Activated CD4-positive, CD25-positive, alpha-beta regulatory T cell treated with anti-CD3 and anti-CD28 coated beads, Interleukin-2, amount 50 U/mL, for 72 hours (primary cell): ENCODE data around the gene STARD8.

Experiments
- DNase-seq: peaks from one replicate; pipeline ENCODE4 v3.0.0; 2021

The STARD8 gene

DNA sequence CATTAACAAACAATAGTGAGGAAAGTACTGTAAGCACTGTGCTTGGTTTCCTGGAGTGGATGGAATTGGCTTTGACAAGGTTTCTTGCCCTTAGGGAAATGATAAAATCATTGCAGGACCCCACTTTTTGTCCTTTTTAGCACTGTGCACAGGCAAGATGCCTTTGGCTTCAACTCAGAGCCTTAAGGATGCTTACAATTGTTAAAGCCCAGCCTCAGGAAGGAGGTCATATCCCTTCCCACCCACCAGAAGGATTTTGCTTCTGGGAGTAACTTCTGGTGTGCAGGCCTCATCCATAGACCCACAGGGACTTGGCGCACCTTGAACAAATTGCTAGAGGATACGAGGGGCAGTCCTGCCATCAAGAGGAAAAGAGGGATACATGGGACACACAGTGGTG lies 44.5 kb downstream of the STARD8 start:
- no peak for DNase-seq

DNA sequence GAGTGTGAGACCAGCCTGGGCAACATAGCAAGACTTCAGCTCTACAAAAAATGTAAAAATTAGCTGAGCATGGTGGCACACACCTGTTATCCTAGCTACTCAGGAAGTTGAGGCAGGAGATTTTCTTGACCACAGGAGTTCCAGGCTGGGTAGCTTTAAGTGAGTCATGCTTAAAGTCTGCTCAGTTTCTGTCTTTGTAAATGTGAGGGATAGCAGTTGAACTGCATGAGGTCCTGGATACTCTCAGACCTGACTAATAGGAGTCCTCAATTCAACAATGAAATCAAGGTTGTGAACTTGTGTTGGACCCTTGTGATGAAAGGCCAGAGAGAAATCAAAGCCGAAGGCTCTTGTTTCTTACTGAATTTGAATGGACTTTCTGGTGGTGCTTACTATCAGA lies 45.2 kb downstream of the STARD8 start:
- DNase-seq: no peak

DNA sequence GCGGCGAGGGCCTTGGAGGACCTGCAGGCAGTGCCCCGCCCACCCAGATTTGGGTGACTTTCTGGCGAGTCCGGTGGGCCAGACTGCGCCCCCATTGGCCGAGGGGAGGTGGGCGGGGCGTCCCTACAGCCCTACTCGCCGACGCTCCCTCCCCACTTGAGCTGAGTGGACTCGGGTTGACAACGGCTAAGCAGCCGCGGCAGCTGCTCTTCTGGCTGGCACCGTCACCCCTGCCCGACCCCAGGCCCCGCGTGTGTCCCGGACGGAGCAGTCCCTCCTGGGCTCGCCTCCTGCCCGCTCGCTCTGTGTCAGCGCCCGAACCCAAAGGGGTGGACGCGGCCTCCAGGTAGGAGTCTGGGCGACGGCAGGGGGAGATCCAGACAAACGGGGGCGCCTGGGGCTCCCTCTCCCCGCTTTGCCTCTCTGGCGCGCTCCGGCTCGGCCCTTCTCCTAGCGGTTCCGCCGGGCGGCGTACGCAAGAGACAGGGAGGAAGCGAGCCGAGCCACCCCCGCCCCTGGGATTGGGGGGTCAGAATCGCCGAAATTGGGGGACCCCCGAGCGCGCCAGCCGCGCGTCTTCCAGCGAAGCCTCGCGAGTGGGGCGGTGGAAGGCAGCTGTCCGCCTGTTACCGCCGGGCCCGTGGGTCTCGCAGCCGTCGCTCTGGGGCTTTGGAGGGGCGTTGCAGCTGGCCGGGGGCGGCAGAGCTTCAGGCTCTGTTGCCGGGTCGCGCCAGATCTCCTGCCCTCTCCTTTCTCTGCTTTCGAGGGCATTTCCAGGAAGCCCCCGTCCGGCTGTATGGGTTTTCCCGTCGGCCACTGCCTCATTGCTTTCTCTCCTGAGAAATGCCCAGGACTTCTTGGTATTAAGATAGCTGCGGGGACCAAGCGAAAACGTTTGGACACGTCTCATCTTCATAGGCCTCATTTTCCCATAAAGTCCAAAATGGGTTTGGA lies 46.3 kb downstream of the STARD8 start:
- DNase-seq: no peak

DNA sequence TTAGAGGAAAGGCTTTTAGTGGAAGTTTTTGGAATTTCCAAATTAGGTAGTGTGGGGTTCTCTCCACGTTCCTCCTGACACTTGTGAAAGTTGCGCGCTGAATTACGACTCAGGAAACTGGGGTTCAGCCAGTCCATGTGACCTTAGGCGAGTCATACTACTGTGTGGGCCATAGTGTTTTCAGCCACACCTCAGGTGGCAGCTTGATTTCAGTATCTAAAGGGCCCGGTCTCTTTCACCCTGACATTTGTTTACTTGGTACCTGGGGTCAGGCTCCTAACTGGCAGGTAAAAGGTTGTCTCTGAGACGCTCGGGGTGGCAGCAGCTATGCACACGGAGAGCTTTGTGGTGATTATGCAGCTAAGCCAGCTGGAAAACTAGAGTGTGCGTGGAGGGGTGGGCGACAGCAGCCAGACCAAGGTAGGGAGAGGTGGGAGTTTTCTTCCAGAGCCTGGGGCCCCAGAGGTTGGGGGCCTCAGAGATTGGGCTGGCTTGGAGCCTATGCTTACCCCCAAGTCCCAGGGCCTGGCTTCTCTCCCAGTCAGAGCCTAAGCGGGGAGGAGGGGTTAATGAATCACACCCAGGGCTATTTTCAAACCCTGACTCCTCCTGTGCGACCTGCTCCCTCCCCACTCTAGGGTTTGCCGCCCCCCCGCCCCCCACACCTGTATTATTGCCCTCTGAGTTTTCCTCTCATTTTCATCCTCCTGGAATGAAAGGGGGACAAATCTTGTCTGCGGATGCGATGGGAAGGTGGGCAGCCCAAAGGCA lies 47.2 kb downstream of the STARD8 start:
- DNase-seq: no peak

DNA sequence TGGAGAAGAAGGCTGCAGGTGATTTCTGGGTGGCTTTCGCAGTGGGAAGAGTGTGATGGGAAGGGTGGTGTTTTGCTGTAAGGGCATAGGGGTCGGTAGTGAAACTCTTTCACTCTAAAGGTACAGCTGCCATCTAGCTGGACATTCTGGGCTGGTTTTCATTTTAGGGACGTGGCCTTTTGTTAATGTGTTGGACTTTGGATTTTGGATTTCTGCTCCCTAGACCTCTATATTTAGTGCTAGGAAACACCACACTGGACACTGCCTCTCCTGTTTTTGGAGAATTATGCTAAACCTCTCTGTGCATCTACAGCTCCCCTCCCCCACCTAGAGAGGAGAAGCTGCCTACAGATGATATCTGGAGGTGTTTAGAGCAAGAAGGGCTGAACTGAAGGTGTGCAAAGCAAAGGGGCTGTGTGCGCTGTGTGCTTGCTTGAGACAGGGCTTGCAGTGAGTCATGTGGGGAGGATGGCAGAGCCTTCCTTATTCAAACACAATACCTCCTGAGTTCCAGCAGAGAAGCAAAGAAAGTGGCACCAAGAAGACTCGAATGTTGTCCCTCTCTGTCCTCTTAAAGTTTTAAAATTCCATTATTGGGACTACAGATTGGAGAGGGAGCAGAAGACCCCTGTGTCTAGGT lies 47.9 kb downstream of the STARD8 start:
- DNase-seq: no peak

DNA sequence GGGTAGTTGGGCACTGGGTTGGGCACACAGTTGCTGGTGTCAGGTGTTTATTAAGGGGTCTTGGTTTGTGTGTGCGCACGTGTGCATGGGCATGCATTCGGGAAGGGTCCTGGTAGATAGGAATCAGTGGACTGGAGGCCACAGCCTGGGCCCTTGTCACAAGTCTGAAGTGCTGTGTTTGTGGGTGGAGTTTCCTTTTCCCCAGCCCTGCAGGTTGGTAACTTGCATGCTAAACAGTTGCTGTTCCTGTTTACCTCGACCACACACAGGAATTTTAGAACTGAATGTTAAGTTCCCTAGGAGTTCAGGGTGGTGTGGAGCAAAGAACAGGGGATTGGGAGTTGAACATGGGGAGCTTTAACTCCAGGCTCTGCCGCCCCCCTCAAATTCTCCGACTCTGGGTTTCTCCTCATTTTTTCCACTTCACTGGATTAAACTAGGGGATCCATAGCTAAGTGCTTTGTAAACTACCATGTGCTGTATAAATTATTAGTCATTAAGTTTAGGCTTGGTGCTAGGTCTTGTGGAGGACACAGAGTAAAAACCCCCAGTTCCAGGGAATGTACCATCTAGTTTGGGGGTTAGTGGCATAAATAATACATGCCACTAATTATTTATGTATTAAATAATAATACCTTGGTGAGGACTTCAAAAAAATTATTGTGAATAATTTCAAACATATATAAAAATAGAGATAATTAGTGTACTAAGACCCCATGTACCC lies 49.0 kb downstream of the STARD8 start:
- no peak for DNase-seq

DNA sequence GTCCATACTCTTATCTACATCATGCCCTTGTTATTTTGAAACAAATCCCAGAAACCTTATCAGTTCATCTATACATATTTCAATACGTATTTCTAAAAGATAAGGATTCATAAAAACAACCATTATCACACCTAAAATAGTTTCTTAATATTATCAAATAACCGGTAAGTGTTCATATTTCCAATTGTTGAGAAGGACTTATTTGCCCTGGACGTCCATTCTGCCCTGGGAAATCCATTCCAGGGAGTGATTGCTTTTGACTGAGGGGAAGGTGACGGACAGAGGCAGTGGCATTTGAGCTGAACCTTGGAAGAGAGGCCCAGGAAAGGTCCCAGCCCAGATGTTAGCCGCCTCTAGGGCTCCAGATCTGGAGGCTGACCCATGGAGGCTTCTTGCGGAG lies 49.6 kb downstream of the STARD8 start:
- DNase-seq: no peak

DNA sequence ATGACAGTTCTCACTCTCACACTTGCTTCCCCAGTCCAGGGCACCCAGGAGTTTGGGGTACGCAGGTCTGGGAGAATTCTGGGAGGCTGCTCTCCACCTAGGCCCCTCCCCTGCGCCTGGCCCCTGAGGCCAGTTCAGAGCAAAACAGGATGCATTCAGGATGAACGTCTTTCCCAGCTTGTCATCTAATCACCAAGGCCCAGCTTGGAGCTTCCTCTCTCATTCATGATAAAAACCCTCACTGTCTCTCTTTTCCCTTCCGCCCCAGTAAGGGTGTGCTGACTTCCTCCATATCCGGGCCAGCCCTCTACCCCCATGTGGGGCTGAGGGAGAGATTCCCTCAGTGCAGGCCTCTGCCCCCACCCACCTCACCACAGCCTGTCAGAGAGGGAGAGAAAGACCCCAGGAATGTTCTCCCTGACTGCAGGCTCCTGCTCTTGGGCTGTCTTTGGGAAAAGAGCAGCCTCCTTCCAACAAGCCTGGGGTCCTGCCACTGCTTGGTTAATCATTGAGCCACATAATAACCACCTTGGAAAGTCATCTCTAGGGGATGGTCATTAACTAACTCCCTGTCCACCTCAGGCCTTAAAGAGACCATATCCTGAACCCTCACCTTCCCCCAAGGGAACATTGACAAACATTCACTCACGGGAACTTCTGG lies 50.1 kb downstream of the STARD8 start:
- no peak for DNase-seq

DNA sequence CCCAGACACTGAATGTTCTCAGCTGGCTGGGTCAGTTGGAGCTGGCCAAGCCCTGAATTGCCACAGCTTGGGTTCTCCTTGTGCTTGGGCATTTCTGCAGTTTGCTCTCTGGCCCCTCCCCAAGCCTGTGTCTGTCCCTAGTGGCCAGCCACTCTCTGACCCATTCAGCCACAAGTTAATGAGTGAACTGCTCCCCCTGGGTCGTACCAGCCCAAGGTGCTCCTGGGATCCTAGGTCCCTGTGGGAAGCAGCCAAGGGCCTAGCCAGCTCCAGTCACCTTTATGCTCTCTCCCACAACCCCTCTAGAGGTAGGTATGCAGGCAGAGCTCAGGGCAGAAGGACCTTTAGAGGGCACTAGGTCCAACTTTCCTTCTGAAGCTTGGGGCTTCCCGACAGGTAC lies 51.5 kb downstream of the STARD8 start:
- no peak for DNase-seq

DNA sequence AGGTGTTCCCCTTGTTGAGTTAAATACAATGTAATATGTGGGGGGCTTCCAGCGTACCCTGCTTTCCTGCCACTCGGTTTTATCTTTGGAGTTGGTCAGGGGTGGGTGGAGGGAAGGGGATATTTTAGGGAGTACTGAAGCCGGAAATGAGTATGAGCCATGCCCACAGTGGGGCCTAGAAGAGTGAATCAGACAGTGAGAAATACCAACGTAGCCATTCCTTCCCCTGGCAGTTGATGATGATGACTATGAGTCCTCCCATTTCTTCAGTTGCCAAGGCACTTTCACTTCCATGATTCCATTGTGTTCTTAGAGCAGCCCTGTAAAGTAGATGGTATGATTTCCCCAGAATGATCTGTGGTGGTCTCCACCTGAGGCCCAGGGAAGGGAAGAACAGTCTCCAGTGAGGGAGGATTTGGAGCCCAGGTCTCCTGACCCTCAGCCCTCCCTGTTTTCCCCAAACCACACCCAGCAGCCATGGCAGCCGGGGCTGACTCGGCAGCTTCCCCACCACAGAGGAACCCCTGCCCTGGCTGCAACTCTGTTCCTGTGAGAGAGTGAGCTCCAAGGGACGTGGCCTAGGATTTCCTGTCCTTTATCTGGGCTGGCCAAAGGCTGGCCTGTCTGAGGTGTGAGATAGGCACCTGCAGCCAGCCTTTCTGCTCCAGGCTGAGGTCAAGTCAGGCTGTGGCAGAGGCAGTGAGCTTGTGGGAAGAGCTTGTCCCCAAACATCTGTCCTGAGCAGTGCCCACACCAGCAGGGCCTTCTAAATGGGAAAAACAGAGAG lies 52.7 kb downstream of the STARD8 start:
- DNase-seq: no peak

DNA sequence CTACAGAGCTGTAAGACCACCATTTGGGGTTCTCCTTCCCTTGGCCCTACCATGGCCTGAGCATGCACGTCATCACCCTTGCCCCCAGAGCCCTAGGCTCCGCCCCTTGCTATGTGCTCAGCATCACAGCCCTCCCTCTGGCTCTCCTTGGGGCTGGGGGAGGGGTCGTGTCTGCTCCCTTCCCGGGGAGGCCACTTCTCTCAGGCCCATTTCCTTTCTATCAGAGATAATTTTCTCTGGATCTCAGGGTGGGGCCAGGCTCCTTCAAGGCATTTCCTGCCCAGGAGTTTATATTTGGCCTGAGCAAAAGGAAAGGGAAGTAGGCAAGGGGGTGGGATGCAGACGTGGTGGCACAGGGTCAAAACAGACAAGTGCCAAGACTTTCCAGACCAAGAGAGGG lies 55.9 kb downstream of the STARD8 start:
- DNase-seq: no peak

DNA sequence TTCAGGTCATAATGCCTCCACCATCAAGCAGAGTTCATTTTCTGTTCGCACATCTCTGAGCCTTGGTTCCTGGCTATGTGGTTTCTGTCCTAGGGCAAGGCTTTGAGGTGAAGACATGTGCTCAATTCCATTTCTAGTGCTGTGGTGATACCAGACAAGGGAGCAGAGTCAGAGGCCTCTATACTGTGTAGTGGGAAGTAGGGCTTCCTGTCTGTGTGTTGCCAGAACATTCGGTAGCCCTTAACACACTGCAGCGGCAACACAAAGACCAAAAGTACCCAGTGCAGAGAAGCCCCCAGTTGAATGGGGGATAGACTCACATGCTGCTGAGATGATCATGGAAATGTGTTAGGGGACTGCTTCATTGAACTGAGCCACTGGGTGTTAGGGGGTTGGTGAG lies 56.4 kb downstream of the STARD8 start:
- no peak for DNase-seq

DNA sequence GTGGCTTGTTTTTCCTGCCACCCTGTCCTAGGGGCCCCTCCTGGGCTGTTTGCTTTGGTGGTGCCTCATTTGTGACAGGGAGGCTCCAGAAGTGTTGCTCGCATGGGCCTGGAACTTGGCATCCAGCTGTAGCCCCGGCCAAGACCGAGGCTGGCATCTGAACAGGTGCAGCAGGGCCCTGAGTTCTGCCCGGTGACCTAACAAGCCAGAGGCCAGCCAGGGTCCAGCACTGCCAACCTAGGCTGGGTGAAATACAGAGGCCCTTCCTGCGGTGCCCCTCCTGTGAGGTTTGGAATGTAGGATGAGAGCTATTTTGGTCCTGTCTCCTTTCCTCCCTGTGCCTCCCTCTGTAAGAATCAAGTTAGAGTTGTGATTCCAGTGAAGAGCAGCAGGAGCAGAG lies 58.5 kb downstream of the STARD8 start:
- no peak for DNase-seq

DNA sequence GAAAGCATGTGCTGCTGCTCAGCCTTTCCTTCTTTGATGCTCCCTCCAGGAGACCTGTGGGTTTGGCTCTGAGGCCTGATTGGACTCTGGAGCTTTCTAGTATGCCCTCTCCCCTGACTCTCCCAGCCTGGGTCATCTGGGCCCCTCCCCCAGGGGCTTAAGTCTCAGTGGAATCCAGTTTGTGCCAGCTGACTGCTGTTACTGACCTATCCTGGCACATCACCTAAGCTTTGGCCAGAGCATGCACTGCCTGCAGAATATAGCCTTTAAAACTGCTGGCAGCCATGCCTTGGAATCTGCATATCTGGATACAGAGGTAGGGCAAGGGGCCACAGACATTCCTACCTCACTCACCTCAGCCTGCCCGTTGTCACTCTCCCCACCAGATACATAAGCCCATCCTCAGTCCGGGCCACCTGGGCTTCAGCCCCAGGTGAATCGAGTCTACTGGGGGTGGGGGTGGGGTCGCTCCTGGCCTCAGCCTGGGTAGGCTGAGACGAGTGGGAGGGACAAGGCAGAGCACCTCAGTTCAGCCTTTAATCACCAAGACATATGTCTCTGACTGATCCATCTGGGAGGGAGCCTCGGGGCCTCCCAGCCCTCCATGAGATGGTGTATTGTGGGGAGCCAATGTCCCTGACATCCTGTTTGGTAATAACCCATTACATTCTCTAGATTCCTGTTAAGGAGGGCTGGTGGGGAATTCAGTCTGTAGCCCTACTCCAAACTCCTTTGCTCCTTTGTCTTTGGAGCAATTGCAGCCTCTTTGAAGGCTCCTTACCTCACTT lies 61.2 kb downstream of the STARD8 start:
- DNase-seq: no peak

DNA sequence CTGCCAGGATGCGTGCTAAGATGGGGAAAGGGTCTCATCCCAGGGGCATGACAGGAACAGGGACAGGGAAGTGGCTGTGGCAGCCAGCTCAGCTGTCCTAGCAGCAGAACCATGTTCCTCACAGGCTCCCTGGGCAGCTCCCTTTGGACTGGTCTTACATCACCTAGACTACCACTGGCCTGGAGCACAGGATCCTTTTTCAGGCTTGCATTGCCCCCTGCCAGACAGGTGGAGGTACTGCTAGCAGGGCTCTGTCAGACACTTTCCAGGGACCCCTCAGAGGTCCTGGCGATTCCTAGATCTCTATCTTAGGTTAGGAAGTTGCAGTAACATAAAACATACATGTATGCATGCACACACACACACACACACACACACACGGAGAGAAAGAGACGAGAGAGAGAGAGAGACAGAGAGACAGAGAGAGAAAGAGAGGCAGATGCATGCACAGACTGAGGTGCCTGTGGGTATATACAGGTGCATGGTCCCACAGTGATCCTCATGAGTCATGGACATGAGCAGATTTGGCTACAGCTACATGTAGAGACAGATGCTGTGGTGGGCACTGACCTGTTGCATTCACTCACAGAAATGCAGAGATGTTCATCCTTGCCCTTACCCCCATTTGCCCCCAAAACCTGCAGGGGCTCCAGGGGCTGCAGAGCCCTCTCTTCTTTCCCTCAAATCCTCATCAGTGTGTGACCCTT lies 63.6 kb downstream of the STARD8 start:
- no peak for DNase-seq

DNA sequence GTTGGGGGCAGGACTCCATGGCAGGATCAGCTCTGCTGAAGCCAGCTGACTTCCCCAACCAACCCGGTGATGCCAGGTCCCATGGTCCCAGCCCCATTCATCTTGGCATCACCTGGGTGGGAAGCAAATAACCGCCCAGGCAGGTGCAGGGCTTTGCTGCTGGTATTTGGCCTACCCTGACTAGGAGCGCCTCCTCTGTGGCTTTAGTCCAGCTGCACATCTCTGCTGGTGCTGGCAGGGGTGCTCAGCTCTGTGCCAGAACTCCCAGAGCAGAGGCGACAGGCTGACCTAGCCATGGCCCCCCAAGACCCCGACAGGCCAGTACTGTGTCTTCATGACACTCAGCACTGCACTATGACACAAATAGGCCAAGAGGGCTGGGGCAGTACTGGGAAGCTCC lies 64.4 kb downstream of the STARD8 start:
- DNase-seq: no peak

DNA sequence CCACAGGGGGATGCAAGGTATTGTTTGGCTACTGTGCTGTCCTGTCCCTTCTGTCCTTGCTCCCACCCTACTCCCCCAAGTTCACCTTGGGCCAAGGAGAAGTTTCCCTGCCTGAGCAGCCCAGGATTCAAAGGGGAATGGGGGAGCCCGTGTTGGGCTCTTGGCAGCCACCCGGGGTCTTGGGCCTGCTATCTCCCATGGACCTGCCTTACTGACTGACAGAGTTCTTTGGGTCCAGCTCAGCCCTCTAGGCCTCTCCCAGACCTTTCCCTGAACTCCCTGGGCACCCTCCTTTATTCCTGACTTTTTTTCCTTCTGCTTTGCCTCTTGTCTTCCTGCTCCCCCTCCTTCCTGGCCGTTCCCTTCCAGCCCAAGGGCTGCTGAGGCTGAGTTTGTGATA lies 67.4 kb downstream of the STARD8 start:
- peak; percentile 5 for DNase-seq

DNA sequence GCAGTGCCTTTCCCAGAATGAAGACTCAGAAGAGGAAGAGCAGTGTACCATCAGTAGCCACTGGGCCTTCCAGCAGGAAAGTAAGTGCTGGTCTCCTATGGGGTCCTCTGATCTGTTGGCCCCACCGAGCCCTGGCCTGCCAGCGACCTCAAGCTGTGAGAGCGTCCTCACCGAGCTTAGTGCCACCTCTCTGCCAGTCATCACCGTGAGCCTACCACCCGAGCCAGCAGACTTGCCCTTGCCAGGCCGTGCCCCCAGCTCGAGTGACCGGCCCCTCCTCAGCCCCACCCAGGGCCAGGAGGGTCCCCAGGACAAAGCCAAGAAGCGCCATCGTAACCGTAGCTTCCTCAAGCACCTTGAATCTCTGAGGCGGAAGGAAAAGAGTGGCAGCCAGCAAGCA lies 69.7 kb downstream of the STARD8 start:
- peak; percentile 16 for DNase-seq

DNA sequence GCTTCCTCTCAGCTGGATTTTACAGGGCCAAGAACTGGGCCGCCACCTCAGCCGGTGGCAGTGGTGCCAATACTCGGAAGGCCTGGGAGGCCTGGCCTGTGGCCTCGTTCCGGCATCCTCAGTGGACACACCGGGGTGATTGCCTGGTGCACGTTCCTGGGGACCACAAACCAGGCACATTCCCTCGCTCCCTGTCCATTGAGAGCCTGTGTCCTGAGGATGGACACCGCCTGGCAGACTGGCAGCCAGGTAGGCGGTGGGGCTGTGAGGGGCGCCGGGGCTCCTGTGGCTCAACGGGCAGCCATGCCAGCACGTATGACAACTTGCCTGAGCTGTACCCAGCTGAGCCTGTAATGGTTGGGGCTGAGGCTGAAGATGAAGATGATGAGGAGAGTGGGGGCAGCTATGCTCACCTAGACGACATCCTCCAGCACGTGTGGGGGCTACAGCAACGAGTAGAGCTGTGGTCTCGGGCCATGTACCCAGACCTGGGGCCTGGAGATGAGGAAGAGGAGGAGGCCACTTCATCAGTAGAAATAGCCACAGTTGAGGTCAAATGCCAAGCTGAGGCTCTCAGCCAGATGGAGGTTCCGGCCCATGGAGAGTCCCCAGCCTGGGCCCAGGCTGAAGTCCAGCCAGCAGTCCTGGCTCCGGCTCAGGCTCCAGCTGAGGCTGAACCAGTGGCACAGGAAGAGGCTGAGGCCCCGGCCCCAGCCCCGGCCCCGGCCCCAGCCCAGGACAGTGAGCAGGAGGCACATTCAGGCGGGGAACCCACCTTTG lies 70.4 kb downstream of the STARD8 start:
- no peak for DNase-seq
